Superior temporal gyrus (tissue), 1 donor: ENCODE data around the gene SCARB1.

Experiments
- DNase-seq: peaks from one replicate; pipeline ENCODE4 v3.0.0-alpha.2; 2016; ENCODE audit errors: extremely low spot score

Gene SCARB1

GRCh38 chr12:124730455-124730932 lies 133.2 kb downstream of the SCARB1 start:
- no peak for DNase-seq

DNA sequence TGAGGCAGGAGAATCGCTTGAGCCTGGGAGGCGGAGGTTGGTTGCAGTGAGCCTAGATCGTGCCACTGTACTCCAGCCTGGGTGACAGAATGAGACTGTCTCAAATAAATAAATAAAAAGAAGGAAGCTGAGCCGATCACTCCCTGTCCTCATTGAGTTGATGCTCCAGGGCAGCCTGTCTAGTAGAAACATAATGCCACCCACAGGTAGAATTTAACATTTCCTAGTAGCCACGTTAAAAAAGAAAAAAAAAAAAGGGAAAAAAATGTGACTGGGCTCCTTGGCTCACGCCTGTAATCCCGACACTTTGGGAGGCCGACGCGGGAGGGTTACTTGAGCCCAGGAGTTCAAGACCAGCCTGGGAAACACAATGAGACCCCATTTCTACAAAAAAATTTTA lies 135.7 kb downstream of the SCARB1 start:
- no peak for DNase-seq

GRCh38 chr12:124727264-124727800 lies 136.3 kb downstream of the SCARB1 start:
- DNase-seq, result peak; percentile 63
